ENCODE data around the gene SPRED2. TPM values are rescaled to one million over a fixed set of nuclear protein-coding genes. Genes with fewer than 3 reads are reported as not detected.

Gene SPRED2
- total and polyA plus RNA-seq, 12 donors = 10.2 to 20.7 (median 17.0) TPM

DNA sequence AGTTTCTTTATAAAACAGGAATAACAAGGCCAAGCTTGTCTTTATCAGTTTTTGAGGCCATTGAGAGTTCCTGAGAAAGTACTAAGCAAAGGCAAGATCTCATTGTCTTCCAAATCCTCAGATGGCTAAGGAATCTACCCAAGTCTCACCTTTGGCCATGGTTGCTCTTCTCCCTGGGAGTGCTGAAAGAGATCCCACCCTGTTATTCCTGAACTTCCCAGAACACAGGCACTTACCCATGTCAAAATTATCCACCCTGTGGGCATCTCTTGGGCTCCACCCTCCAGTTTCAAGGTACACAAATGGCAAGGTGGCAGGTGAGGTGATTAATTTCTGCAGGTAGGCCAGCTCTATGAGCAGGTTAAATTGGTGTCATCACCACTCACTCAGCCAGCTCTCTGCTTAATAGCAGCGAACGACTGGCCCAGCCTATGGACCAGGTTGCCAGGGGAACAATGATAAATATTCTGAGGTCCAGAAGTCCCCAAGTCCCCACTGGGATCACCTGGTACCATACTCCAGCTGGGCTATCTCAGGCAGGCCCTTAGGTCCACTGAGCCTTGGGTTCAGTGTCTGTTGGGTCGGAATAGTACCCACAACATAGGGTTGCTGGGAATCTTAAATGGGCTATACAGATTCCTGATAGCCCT, 2.3 kb upstream of the SPRED2 start:
- WGBS, 2 donors = 49 to 57% methylated on average over 3 of the region's 3 CpGs
- TF ChIP-seq CTCF (IDR thresholded peaks at IDR 0.05) = no peak
- Histone ChIP-seq H3K36me3 (no peaks in the 10 kb centered on the region), H3K9me3 (no peaks in the 10 kb centered on the region), H3K4me1 (peaks cover 0 to 39% (median 33%) of the 10 kb centered on the region in 9 donors), H3K27me3 (no peaks in the 10 kb centered on the region), H3K27ac (peak overlapping the region in 8 of 10 donors; percentile 94 to 99 (median 98)), H3K4me3 (peak overlapping the region in 4 of 10 donors; percentile 61 to 76 (median 64))
- intact Hi-C loops (cut with DNase I) = loop anchor here (2.0 to 10.0 kb wide), 14 partner anchors 43 to 170 kb away; no protein-coding TSS in a partner anchor
- no peak for ATAC-seq
- no peak for DNase-seq

- DNase-seq (peak; percentile 32 to 41), ATAC-seq (peak in 2 of 8 donors; percentile 2 to 6)
- H3K27me3 ChIP-seq = no peaks in the 10 kb centered on the region
- H3K4me1 ChIP-seq = peaks cover 0 to 58% (median 29%) of the 10 kb centered on the region in 9 donors
- H3K4me3 ChIP-seq = peak overlapping the region; percentile 85 to 98 (median 95)
- H3K9me3 ChIP-seq = no peaks in the 10 kb centered on the region
- WGBS, 2 donors = 1% methylated on average over 59 to 71 of the region's 71 CpGs
- intact Hi-C loops (cut with DNase I) = loop anchor here in 9 of 10 donors (2.0 to 10.0 kb wide), 13 partner anchors 49 to 167 kb away; no protein-coding TSS in a partner anchor
- peak overlapping the region; percentile 82 to 98 (median 92) for H3K27ac ChIP-seq
- no peaks in the 10 kb centered on the region for H3K36me3 ChIP-seq
- no peak for TF ChIP-seq CTCF (IDR thresholded peaks at IDR 0.05)
Observed at GRCh38 chr2:65431421-65432226, 775 bp downstream of the SPRED2 start.

GRCh38 chr2:65430603-65431420, 1.6 kb downstream of the SPRED2 start:
- intact Hi-C loops (cut with DNase I) = loop anchor here in 9 of 10 donors (2.0 to 10.0 kb wide), 13 partner anchors 48 to 166 kb away; no protein-coding TSS in a partner anchor
- peak; percentile 52 to 56 for DNase-seq
- H3K36me3 ChIP-seq = no peaks in the 10 kb centered on the region
- H3K27ac ChIP-seq = peak overlapping the region; percentile 82 to 98 (median 92)
- H3K4me3 ChIP-seq = peak overlapping the region; percentile 85 to 98 (median 95)
- 0% methylated on average over 79 to 95 of the region's 95 CpGs for WGBS, 2 donors
- H3K4me1 ChIP-seq = peaks cover 0 to 65% (median 33%) of the 10 kb centered on the region in 9 donors
- no peaks in the 10 kb centered on the region for H3K27me3 ChIP-seq
- ATAC-seq = peak; percentile 4 to 28 (median 12)
- peak in 2 of 9 donors; percentile 9 to 11 for TF ChIP-seq CTCF (IDR thresholded peaks at IDR 0.05)
- H3K9me3 ChIP-seq = no peaks in the 10 kb centered on the region
